HL-60 (cell line): ENCODE results near the gene CSMD2.

Experiments used
- SPI1 ChIP-seq: IDR thresholded peaks from 2 replicates; pipeline ENCODE4 v1.6.1; 2012; ENCODE audit warnings: low read depth, mild to moderate bottlenecking, borderline replicate concordance
- TF ChIP-seq, protein P1 (sequence below): IDR thresholded peaks from one replicate; pipeline ENCODE4 v1.5.1; 2011; ENCODE audit warnings: low read length, control low read depth, inconsistent platforms; ENCODE audit not compliant: insufficient read depth
- TF ChIP-seq, protein P2 (sequence below): IDR thresholded peaks from 2 replicates; pipeline ENCODE4 v1.6.1; 2012; ENCODE audit warnings: low read depth; ENCODE audit not compliant: insufficient replicate concordance

DNA sequence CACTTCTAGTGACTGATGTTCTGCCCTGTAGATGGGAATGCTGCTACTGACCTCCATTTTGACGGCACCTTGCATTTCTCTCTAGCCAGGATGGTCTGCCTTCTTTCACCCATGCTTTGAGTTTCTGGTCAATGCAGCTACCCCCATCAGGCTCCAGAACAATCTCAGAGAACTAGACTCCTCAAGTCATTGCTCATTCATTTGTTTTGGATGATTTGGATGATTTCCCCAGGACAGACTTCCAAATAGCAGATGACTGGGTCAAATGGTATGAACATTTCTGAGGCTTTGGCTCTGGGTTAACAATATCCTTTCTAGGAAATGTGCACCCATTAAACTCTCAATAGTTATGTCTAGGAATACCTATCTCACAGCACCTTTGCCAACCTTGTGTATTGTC, 63.9 kb downstream of the CSMD2 start:
- TF ChIP-seq, protein P1, sequence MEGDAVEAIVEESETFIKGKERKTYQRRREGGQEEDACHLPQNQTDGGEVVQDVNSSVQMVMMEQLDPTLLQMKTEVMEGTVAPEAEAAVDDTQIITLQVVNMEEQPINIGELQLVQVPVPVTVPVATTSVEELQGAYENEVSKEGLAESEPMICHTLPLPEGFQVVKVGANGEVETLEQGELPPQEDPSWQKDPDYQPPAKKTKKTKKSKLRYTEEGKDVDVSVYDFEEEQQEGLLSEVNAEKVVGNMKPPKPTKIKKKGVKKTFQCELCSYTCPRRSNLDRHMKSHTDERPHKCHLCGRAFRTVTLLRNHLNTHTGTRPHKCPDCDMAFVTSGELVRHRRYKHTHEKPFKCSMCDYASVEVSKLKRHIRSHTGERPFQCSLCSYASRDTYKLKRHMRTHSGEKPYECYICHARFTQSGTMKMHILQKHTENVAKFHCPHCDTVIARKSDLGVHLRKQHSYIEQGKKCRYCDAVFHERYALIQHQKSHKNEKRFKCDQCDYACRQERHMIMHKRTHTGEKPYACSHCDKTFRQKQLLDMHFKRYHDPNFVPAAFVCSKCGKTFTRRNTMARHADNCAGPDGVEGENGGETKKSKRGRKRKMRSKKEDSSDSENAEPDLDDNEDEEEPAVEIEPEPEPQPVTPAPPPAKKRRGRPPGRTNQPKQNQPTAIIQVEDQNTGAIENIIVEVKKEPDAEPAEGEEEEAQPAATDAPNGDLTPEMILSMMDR: no peak
- TF ChIP-seq, protein P2, sequence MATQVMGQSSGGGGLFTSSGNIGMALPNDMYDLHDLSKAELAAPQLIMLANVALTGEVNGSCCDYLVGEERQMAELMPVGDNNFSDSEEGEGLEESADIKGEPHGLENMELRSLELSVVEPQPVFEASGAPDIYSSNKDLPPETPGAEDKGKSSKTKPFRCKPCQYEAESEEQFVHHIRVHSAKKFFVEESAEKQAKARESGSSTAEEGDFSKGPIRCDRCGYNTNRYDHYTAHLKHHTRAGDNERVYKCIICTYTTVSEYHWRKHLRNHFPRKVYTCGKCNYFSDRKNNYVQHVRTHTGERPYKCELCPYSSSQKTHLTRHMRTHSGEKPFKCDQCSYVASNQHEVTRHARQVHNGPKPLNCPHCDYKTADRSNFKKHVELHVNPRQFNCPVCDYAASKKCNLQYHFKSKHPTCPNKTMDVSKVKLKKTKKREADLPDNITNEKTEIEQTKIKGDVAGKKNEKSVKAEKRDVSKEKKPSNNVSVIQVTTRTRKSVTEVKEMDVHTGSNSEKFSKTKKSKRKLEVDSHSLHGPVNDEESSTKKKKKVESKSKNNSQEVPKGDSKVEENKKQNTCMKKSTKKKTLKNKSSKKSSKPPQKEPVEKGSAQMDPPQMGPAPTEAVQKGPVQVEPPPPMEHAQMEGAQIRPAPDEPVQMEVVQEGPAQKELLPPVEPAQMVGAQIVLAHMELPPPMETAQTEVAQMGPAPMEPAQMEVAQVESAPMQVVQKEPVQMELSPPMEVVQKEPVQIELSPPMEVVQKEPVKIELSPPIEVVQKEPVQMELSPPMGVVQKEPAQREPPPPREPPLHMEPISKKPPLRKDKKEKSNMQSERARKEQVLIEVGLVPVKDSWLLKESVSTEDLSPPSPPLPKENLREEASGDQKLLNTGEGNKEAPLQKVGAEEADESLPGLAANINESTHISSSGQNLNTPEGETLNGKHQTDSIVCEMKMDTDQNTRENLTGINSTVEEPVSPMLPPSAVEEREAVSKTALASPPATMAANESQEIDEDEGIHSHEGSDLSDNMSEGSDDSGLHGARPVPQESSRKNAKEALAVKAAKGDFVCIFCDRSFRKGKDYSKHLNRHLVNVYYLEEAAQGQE: no peak
- TF ChIP-seq SPI1: no peak
